ENCODE measurements around the gene GRB10.

- TF ChIP-seq CTCF (IDR thresholded peaks at IDR 0.05) (no peak), POLR2A (IDR thresholded peaks at IDR 0.05) (no peak)
These were observed 142.4 kb downstream of the GRB10 start for GRCh38 chr7:50640256-50640655.
